HG02610 (cell line): ENCODE measurements around the gene NOP14.
"Not testable (repeated sequence)": the region's sequence is repeated elsewhere in the genome, so short reads cannot be mapped to it uniquely, and the experiment has no call there.

ENCODE experiments used
- ATAC-seq: cut with Tn5 transposase; IDR thresholded peaks from one replicate; pipeline ENCODE4 v1.9.1; 2021; ENCODE audit warnings: mild to moderate bottlenecking, moderate library complexity; ENCODE audit not compliant: unreplicated experiment

NOP14 gene

GRCh38 chr4:2918300-2918699 is 44.9 kb downstream of the NOP14 start:
- ATAC-seq = not testable (repeated sequence)

GRCh38 chr4:2916696-2917095 is 46.5 kb downstream of the NOP14 start:
- ATAC-seq = not testable (repeated sequence)

- no peak for ATAC-seq
These were observed 47.4 kb downstream of the NOP14 start for GRCh38 chr4:2915789-2916188.

- ATAC-seq = no peak
These were observed 48.7 kb downstream of the NOP14 start for GRCh38 chr4:2914256-2915126.

- ATAC-seq = no peak
These were observed 50.0 kb downstream of the NOP14 start for GRCh38 chr4:2913168-2913567.

- ATAC-seq = no peak
These were observed 51.3 kb downstream of the NOP14 start for GRCh38 chr4:2911868-2912267.

- no peak for ATAC-seq
These were observed 52.8 kb downstream of the NOP14 start for GRCh38 chr4:2910409-2910808.

GRCh38 chr4:2909583-2909982 is 53.6 kb downstream of the NOP14 start:
- ATAC-seq = no peak

- no peak for ATAC-seq
These were observed 54.5 kb downstream of the NOP14 start for GRCh38 chr4:2908686-2909085.

- ATAC-seq = no peak
These were observed 55.4 kb downstream of the NOP14 start for GRCh38 chr4:2907706-2908293.

- ATAC-seq = no peak
These were observed 56.0 kb downstream of the NOP14 start for GRCh38 chr4:2907226-2907625.

GRCh38 chr4:2906218-2906617 is 57.0 kb downstream of the NOP14 start:
- no peak for ATAC-seq

- ATAC-seq = no peak
These were observed 57.7 kb downstream of the NOP14 start for GRCh38 chr4:2905544-2905943.

GRCh38 chr4:2902126-2902525 is 61.1 kb downstream of the NOP14 start:
- no peak for ATAC-seq

GRCh38 chr4:2901186-2901585 is 62.0 kb downstream of the NOP14 start:
- ATAC-seq = no peak

GRCh38 chr4:2900741-2901140 is 62.5 kb downstream of the NOP14 start:
- no peak for ATAC-seq

GRCh38 chr4:2898001-2898400 is 65.2 kb downstream of the NOP14 start:
- ATAC-seq = no peak

GRCh38 chr4:2893772-2894171 is 69.4 kb downstream of the NOP14 start:
- ATAC-seq = no peak

- no peak for ATAC-seq
These were observed 71.9 kb downstream of the NOP14 start for GRCh38 chr4:2891294-2891693.

GRCh38 chr4:2888886-2889285 is 74.3 kb downstream of the NOP14 start:
- ATAC-seq = no peak
